Transverse colon (tissue), 4 donors: Measurements from ENCODE around the gene ANKRD23. TPM values are rescaled to one million over a fixed set of nuclear protein-coding genes. Genes with fewer than 3 reads are reported as not detected.
A peak's percentile ranks its signal among the peaks of the same experiment; 100 is the strongest.

Experiments
- DNase-seq: peaks from one replicate; pipeline ENCODE4 v3.0.0-alpha.2; 2019
- H3K27ac ChIP-seq, 4 donors: fragments of 200-600 bp; sonication (generic); 2 replicates each; pipeline ENCODE4 v1.5.1; 2016 to 2018; ENCODE audit warnings: inconsistent platforms in 4 of 4
- H3K27me3 ChIP-seq: fragments of 200-600 bp; sonication (generic); 2 replicates; pipeline ENCODE4 v1.5.1; 2017; ENCODE audit warnings: inconsistent platforms
- H3K36me3 ChIP-seq, 4 donors: fragments of 200-600 bp; sonication (generic); 2 replicates each; pipeline ENCODE4 v1.5.1; 2017 to 2019; ENCODE audit warnings: inconsistent platforms in 4 of 4
- H3K4me1 ChIP-seq, 4 donors: fragments of 200-600 bp; sonication (generic); 2 replicates each; pipeline ENCODE4 v1.5.1; 2017 to 2020; ENCODE audit warnings: inconsistent platforms in 4 of 4
- H3K4me3 ChIP-seq, 4 donors: fragments of 200-600 bp; sonication (generic); 1 replicate in 1 of 4; 2 replicates in 3 of 4; pipeline versions ENCODE4 v1.5.1 to v1.6.1; 2017 to 2019; ENCODE audit warnings: inconsistent platforms in 4 of 4
- H3K9me3 ChIP-seq, 2 donors: fragments of 200-600 bp; sonication (generic); 2 replicates each; pipeline ENCODE4 v1.5.1; 2017 to 2019; ENCODE audit warnings: inconsistent platforms in 2 of 2
- EP300 ChIP-seq: sonication (generic); formaldehyde crosslinking; IDR thresholded peaks from one replicate; pipeline ENCODE4 v1.6.1; 2017; ENCODE audit warnings: antibody characterized with exemption, low read depth
- POLR2A ChIP-seq: fragments of 450-650 bp; IDR thresholded peaks from one replicate; pipeline ENCODE4 v1.6.1; 2016; ENCODE audit warnings: antibody characterized with exemption, mild to moderate bottlenecking, moderate library complexity
- POLR2AphosphoS5 ChIP-seq, 3 donors: sonication (generic); formaldehyde crosslinking; IDR thresholded peaks; one replicate each; pipeline ENCODE4 v1.6.1; 2016; ENCODE audit warnings: antibody characterized with exemption in 3 of 3
- WGBS, 2 donors: methylation state at CpG; one replicate each; pipeline ENCODE4 v1.1.5; 2018; ENCODE audit warnings: low coverage in 1 of 2; 5-methylcytosine and 5-hydroxymethylcytosine counted together
- in situ Hi-C, 4 donors: fragments of 200-750 bp; cut with MboI; loops; one replicate each; pipeline versions ENCODE4 v1.15.0 to v1.15.1; 2017; ENCODE audit warnings: low sequenced_read_pairs in 3 of 4, low pct_ligation_motif_present in 1 of 4, low pct_unique_long_range_greater_than_20kb in 1 of 4
- intact Hi-C: fragments of 100-400 bp; cut with DNase I; formaldehyde crosslinking; loops from one replicate; pipeline ENCODE4 v1.15.1; 2023; ENCODE audit warnings: low total_unique reads
- total RNA-seq, 4 donors: library from RNA; depleted of rRNA; stranded (reverse); fragments of >200 nt; gene quantifications; one replicate each; pipeline ENCODE4 v1.1.0, GENCODE V29; 2016
- TF ChIP-seq, protein P1 (sequence below), 5 experiments: fragments of 200-600 bp in 3 of 5; fragments of 450-650 bp in 2 of 5; sonication (generic) in 3 of 5; IDR thresholded peaks; 1 replicate in 2 of 5; 2 replicates in 3 of 5; pipeline ENCODE4 v1.5.1; 2016 to 2017; ENCODE audit warnings: antibody characterized with exemption in 5 of 5, inconsistent platforms in 3 of 5, mild to moderate bottlenecking in 2 of 5, moderate library complexity in 1 of 5

Gene ANKRD23
- total RNA-seq, 4 donors from 2014 or later, result 4.1 to 22.7 (median 7.0) TPM

DNA sequence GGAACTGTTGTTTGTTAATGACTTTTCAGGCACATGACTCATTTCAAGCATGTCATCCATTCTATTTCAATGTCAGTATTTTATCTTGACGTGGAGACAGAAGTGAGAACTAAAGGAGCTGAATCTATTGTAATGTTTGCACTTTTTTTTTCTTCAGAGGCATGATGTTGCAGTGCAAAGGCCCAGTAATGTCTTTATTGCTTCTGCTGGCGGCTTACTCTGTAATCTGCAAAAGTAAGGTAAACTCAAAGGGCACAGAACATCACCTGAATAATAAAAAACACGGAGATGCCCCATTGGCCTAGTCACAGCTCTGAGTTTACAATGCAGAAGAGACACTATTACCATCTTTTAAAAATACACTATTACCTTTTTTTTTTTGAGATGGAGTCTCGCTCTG is 30.2 kb downstream of the ANKRD23 start:
- peaks cover 24 to 46% (median 28%) of the 10 kb centered on the region in 4 donors for H3K4me1 ChIP-seq
- peaks cover 0 to 13% (median 4%) of the 10 kb centered on the region in 4 donors for H3K36me3 ChIP-seq
- intact Hi-C loops (loop anchor here (10.0 kb wide), 1 partner anchor 49 kb away; the partner anchor contains the start of gene CNNM4), in situ Hi-C loops (no loop called here)
- no peaks in the 10 kb centered on the region for H3K27me3 ChIP-seq
- no peak for TF ChIP-seq POLR2AphosphoS5 (IDR thresholded peaks at IDR 0.05)
- TF ChIP-seq, protein P1, sequence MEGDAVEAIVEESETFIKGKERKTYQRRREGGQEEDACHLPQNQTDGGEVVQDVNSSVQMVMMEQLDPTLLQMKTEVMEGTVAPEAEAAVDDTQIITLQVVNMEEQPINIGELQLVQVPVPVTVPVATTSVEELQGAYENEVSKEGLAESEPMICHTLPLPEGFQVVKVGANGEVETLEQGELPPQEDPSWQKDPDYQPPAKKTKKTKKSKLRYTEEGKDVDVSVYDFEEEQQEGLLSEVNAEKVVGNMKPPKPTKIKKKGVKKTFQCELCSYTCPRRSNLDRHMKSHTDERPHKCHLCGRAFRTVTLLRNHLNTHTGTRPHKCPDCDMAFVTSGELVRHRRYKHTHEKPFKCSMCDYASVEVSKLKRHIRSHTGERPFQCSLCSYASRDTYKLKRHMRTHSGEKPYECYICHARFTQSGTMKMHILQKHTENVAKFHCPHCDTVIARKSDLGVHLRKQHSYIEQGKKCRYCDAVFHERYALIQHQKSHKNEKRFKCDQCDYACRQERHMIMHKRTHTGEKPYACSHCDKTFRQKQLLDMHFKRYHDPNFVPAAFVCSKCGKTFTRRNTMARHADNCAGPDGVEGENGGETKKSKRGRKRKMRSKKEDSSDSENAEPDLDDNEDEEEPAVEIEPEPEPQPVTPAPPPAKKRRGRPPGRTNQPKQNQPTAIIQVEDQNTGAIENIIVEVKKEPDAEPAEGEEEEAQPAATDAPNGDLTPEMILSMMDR (IDR thresholded peaks at IDR 0.05), result no peak
- TF ChIP-seq EP300, result no peak
- no peak for TF ChIP-seq POLR2A
- DNase-seq, result no peak
- peak overlapping the region; percentile 1 to 49 (median 25) for H3K27ac ChIP-seq
- H3K9me3 ChIP-seq, result no peaks in the 10 kb centered on the region
- no peak overlapping the region for H3K4me3 ChIP-seq
- WGBS, 2 donors, result 37 to 56% methylated on average over 2 to 4 of the region's 4 CpGs

DNA sequence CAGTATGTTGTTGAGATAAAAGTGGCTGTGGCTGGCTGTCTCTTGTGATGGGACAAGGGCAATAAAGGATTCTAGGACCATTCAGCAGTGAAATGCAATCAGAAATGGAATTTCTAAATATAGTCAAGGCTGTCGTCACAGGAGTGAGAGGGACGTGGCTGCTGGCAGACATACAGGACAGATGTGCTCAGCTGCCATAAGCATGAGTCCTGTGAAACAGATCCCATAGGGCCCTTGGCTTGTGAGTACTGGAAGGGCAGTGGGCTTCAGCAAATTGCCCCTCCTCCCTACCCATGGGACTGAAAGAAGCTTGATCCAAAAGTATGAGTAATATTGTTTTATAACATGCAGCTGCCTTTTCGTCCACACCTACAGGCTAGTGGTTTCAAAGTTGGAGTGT is 31.9 kb downstream of the ANKRD23 start:
- in situ Hi-C loops, result no loop called here
- TF ChIP-seq EP300 (no peak), POLR2AphosphoS5 (IDR thresholded peaks at IDR 0.05) (no peak), POLR2A (no peak)
- TF ChIP-seq, protein P1 (IDR thresholded peaks at IDR 0.05), result no peak
- intact Hi-C loops, result loop anchor here (10.0 kb wide), 1 partner anchor 47 kb away; the partner anchor contains the start of gene CNNM4
- no peak overlapping the region for H3K27ac ChIP-seq
- no peaks in the 10 kb centered on the region for H3K27me3 ChIP-seq
- no peak overlapping the region for H3K4me3 ChIP-seq
- H3K9me3 ChIP-seq, result no peaks in the 10 kb centered on the region
- peak; percentile 38 for DNase-seq
- 34 to 38% methylated on average over 2 to 3 of the region's 3 CpGs for WGBS, 2 donors
- H3K4me1 ChIP-seq, result peaks cover 10 to 30% (median 11%) of the 10 kb centered on the region in 4 donors
- H3K36me3 ChIP-seq, result peaks cover 0 to 13% (median 5%) of the 10 kb centered on the region in 4 donors

DNA sequence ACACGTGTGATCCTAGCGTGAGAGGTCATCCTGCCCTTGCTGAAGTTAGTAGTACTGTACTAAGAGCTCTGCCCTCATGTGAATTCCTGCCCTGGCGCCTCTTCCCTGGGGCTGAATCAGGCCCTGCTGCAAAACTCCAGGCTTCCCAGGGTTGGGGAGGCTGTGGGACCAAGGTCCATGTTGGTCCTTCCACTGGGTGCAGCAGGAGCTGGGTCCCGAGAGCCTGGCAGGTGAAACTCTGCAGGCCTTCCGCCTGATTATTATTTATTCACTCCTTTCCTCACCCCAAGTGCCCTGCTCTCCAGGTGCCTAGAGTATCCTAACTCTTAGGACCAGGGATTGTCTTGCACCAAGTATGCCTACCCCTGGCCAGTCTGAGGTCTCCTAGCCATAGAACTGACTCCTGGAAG is 33.0 kb downstream of the ANKRD23 start:
- WGBS, 2 donors, result 82 to 85% methylated on average over 2 to 5 of the region's 5 CpGs
- in situ Hi-C loops, result no loop called here
- no peak overlapping the region for H3K4me3 ChIP-seq
- DNase-seq, result no peak
- TF ChIP-seq EP300, result no peak
- TF ChIP-seq POLR2AphosphoS5 (IDR thresholded peaks at IDR 0.05), result no peak
- TF ChIP-seq, protein P1 (IDR thresholded peaks at IDR 0.05), result no peak
- TF ChIP-seq POLR2A, result no peak
- H3K4me1 ChIP-seq, result peaks cover 10 to 30% (median 11%) of the 10 kb centered on the region in 4 donors
- H3K27ac ChIP-seq, result no peak overlapping the region
- intact Hi-C loops, result loop anchor here (10.0 kb wide), 1 partner anchor 46 kb away; the partner anchor contains the start of gene CNNM4
- peaks cover 0 to 13% (median 5%) of the 10 kb centered on the region in 4 donors for H3K36me3 ChIP-seq
- H3K9me3 ChIP-seq, result no peaks in the 10 kb centered on the region
- H3K27me3 ChIP-seq, result no peaks in the 10 kb centered on the region

DNA sequence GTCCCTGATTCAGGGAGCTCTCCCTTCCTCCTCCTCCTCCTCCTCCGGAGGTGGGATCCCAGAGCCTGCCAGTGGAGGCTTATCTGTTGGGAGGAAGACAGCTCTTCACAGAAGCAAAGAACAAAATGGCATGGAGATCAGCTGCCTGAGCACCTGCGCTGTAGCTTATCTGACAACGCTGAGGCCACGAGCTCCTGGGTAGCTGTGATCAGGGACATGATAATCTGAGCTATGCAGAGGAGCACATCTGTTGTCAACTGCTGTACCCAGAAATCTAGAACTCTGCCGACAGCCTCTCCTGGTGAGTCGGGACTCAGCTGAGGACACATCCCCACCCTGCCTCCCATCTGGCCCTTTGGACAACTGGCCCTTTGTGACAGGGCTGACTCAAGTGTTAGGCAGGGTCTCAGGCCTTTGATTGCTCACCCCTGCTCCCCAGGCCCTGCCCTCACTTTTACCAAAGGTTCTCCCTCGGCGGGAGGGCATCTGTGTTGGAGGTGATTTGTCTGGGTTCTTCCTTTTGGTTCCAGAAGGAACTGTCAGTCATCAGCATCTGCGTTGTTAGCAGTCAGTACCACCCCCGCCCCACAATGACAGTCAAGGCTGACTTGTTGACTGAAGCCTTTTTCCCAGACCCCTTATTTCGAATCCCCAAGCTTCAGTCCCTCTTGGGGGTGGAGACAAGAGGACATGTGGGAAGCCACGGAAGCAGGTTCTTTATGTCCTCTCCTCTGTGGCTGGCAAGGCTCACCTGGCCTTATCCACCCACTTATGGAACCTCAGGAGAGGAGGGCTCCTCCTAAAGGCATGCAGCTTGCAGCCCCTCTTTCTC is 33.7 kb downstream of the ANKRD23 start:
- TF ChIP-seq POLR2AphosphoS5 (IDR thresholded peaks at IDR 0.05) (no peak), POLR2A (no peak), EP300 (no peak)
- TF ChIP-seq, protein P1 (IDR thresholded peaks at IDR 0.05), result no peak
- Histone ChIP-seq H3K9me3 (no peaks in the 10 kb centered on the region), H3K27me3 (no peaks in the 10 kb centered on the region), H3K36me3 (peaks cover 0 to 13% (median 5%) of the 10 kb centered on the region in 4 donors), H3K4me3 (no peak overlapping the region), H3K27ac (no peak overlapping the region), H3K4me1 (peaks cover 6 to 26% (median 9%) of the 10 kb centered on the region in 4 donors)
- no peak for DNase-seq
- intact Hi-C loops (loop anchor here (10.0 kb wide), 1 partner anchor 45 kb away; the partner anchor contains the start of gene CNNM4), in situ Hi-C loops (no loop called here)
- WGBS, 2 donors, result 89 to 96% methylated on average over 4 to 12 of the region's 12 CpGs
